ENCODE data around the gene MACROD2. TPM values are rescaled to one million over a fixed set of nuclear protein-coding genes. Genes with fewer than 3 reads are reported as not detected.

The MACROD2 gene
- total and polyA plus RNA-seq, 2 donors (not counting 1 experiment from before 2014, with no cell fraction given): 5.3 to 6.7 TPM

GRCh38 chr20:14758356-14758755, 763.0 kb downstream of the MACROD2 start:
- TF ChIP-seq CTCF (IDR thresholded peaks at IDR 0.05) (no peak), EZH2 (IDR thresholded peaks at IDR 0.05; ENCODE audit: borderline replicate concordance, insufficient read depth, low read depth, low read length, poor library complexity, severe bottlenecking) (no peak)
- DNase-seq (no peak), ATAC-seq (ENCODE audit: low read depth) (no peak)
- no peaks in the 10 kb centered on the region for H4K20me1 ChIP-seq (ENCODE audit: control insufficient read depth, insufficient read depth, low read length, poor library complexity, severe bottlenecking)
- ChIA-PET CTCF (no interaction called here), POLR2A (no interaction called here)
- no peaks in the 10 kb centered on the region for H3K9me3 ChIP-seq (ENCODE audit: control extremely low read depth in 1 of 3, control insufficient read depth in 2 of 3, insufficient read depth in 1 of 3, low read length in 2 of 3)
- H3K27ac Mint-ChIP-seq: no peak overlapping the region
- peaks cover 6% of the 10 kb centered on the region for H3K27me3 Mint-ChIP-seq
- H3K79me2 ChIP-seq (ENCODE audit: control insufficient read depth, insufficient read depth, low read length): no peaks in the 10 kb centered on the region
- no peaks in the 10 kb centered on the region for H3K4me1 Mint-ChIP-seq
- no peak overlapping the region for H3K4me3 Mint-ChIP-seq
- H3K27ac ChIP-seq (ENCODE audit: low read length in 2 of 2): no peak overlapping the region
- H3K9me3 Mint-ChIP-seq (ENCODE audit: insufficient read depth): no peaks in the 10 kb centered on the region
- H3K4me2 ChIP-seq (replicated peaks; ENCODE audit: low read depth, low read length, poor library complexity, severe bottlenecking): no peak overlapping the region
- no peaks in the 10 kb centered on the region for H3K36me3 ChIP-seq (replicated peaks in 1 of 2; ENCODE audit: control extremely low read depth in 1 of 2, control insufficient read depth in 1 of 2, extremely low read depth in 1 of 2, insufficient read depth in 2 of 2, low read length in 1 of 2)
- no peaks in the 10 kb centered on the region for H3K27me3 ChIP-seq (replicated peaks in 1 of 4; ENCODE audit: control extremely low read depth in 1 of 4, control insufficient read depth in 3 of 4, insufficient read depth in 4 of 4, low read length in 3 of 4)
- H2AFZ ChIP-seq (ENCODE audit: insufficient read depth, low read depth, low read length, poor library complexity, severe bottlenecking): no peak overlapping the region
- intact Hi-C loops (cut with micrococcal nuclease): no loop called here
- H3K9ac ChIP-seq (ENCODE audit: low read length): no peak overlapping the region
- no peaks in the 10 kb centered on the region for H3K4me1 ChIP-seq (ENCODE audit: control insufficient read depth in 2 of 2, insufficient read depth in 2 of 2, low read length in 2 of 2)
- no peak overlapping the region for H3K4me3 ChIP-seq (ENCODE audit: control extremely low read depth in 1 of 5, extremely low read depth in 1 of 5, insufficient read depth in 1 of 5, low read depth in 2 of 5, low read length in 4 of 5)
- WGBS (ENCODE audit: insufficient coverage): no CpG with 5 or more reads among the region's 2 CpGs

GRCh38 chr20:14759979-14760378, 764.7 kb downstream of the MACROD2 start:
- no peaks in the 10 kb centered on the region for H3K4me1 Mint-ChIP-seq
- intact Hi-C loops (cut with micrococcal nuclease): no loop called here
- Histone ChIP-seq H3K27ac (ENCODE audit: low read length in 2 of 2) (no peak overlapping the region), H3K4me2 (replicated peaks; ENCODE audit: low read depth, low read length, poor library complexity, severe bottlenecking) (no peak overlapping the region), H3K36me3 (replicated peaks in 1 of 2; ENCODE audit: control extremely low read depth in 1 of 2, control insufficient read depth in 1 of 2, extremely low read depth in 1 of 2, insufficient read depth in 2 of 2, low read length in 1 of 2) (no peaks in the 10 kb centered on the region), H3K27me3 (replicated peaks in 1 of 4; ENCODE audit: control extremely low read depth in 1 of 4, control insufficient read depth in 3 of 4, insufficient read depth in 4 of 4, low read length in 3 of 4) (no peaks in the 10 kb centered on the region), H3K4me1 (ENCODE audit: control insufficient read depth in 2 of 2, insufficient read depth in 2 of 2, low read length in 2 of 2) (no peaks in the 10 kb centered on the region), H3K9ac (ENCODE audit: low read length) (no peak overlapping the region), H3K79me2 (ENCODE audit: control insufficient read depth, insufficient read depth, low read length) (no peaks in the 10 kb centered on the region), H3K4me3 (ENCODE audit: control extremely low read depth in 1 of 5, extremely low read depth in 1 of 5, insufficient read depth in 1 of 5, low read depth in 2 of 5, low read length in 4 of 5) (no peak overlapping the region), H2AFZ (ENCODE audit: insufficient read depth, low read depth, low read length, poor library complexity, severe bottlenecking) (no peak overlapping the region), H3K9me3 (ENCODE audit: control extremely low read depth in 1 of 3, control insufficient read depth in 2 of 3, insufficient read depth in 1 of 3, low read length in 2 of 3) (no peaks in the 10 kb centered on the region), H4K20me1 (ENCODE audit: control insufficient read depth, insufficient read depth, low read length, poor library complexity, severe bottlenecking) (no peaks in the 10 kb centered on the region)
- H3K27ac Mint-ChIP-seq: no peak overlapping the region
- H3K9me3 Mint-ChIP-seq (ENCODE audit: insufficient read depth): no peaks in the 10 kb centered on the region
- 50% methylated on average over 2 of the region's 4 CpGs for WGBS (ENCODE audit: insufficient coverage)
- TF ChIP-seq CTCF (IDR thresholded peaks at IDR 0.05) (no peak), EZH2 (IDR thresholded peaks at IDR 0.05; ENCODE audit: borderline replicate concordance, insufficient read depth, low read depth, low read length, poor library complexity, severe bottlenecking) (no peak)
- POLR2A ChIA-PET: no interaction called here
- CTCF ChIA-PET: no interaction called here
- no peak overlapping the region for H3K4me3 Mint-ChIP-seq
- ATAC-seq (ENCODE audit: low read depth) (no peak), DNase-seq (no peak)
- H3K27me3 Mint-ChIP-seq: peaks cover 6% of the 10 kb centered on the region
